HepG2 (cell line): ENCODE data around the gene CCN2. TPM values are rescaled to one million over a fixed set of nuclear protein-coding genes. Genes with fewer than 3 reads are reported as not detected.

Experiments used
- ERF ChIP-seq: IDR thresholded peaks from 2 replicates; pipeline ENCODE4 v1.6.1; 2018; ENCODE audit warnings: missing biosample characterization, missing genetic modification reagents
- GATAD2A ChIP-seq: IDR thresholded peaks from 2 replicates; pipeline ENCODE4 v1.6.1; 2016
- HMG20A ChIP-seq: IDR thresholded peaks from 2 replicates; pipeline ENCODE4 v1.6.1; 2016; ENCODE audit warnings: borderline replicate concordance
- MEIS2 ChIP-seq: sonication (generic); formaldehyde crosslinking; IDR thresholded peaks from 2 replicates; pipeline ENCODE4 v1.9.0; 2021; ENCODE audit warnings: mild to moderate bottlenecking, missing genetic modification reagents
- POGZ ChIP-seq: sonication (generic); formaldehyde crosslinking; IDR thresholded peaks from 2 replicates; pipeline ENCODE4 v1.4.0; 2020; ENCODE audit warnings: mild to moderate bottlenecking, missing genetic modification reagents
- PRDM10 ChIP-seq: sonication (generic); formaldehyde crosslinking; IDR thresholded peaks from 2 replicates; pipeline ENCODE4 v1.4.0; 2020; ENCODE audit warnings: low read depth, missing genetic modification reagents
- TBX2 ChIP-seq: sonication (generic); formaldehyde crosslinking; IDR thresholded peaks from 2 replicates; pipeline ENCODE4 v1.5.0; 2020; ENCODE audit warnings: missing genetic modification reagents, mild to moderate bottlenecking, borderline replicate concordance
- ZFP41 ChIP-seq: sonication (generic); formaldehyde crosslinking; IDR thresholded peaks from 2 replicates; pipeline ENCODE4 v1.4.0; 2020; ENCODE audit warnings: mild to moderate bottlenecking, missing genetic modification reagents, borderline replicate concordance
- ZNF232 ChIP-seq: sonication (generic); formaldehyde crosslinking; IDR thresholded peaks from 2 replicates; pipeline ENCODE4 v1.4.0; 2020; ENCODE audit warnings: missing genetic modification reagents, borderline replicate concordance
- ZNF276 ChIP-seq: sonication (generic); formaldehyde crosslinking; IDR thresholded peaks from 2 replicates; pipeline ENCODE4 v1.4.0; 2020; ENCODE audit warnings: mild to moderate bottlenecking, low read depth, missing genetic modification reagents
- ZXDC ChIP-seq: sonication (generic); formaldehyde crosslinking; IDR thresholded peaks from 2 replicates; pipeline ENCODE4 v1.5.0; 2020; ENCODE audit warnings: mild to moderate bottlenecking, missing genetic modification reagents
- polyA plus RNA-seq, 8 experiments: library from polyadenylated mRNA; depleted of rRNA in 3 of 8; stranded (reverse) in 7 of 8; unstranded in 1 of 8; fragments of >200 nt; fragmentation: Illumina TruSeq in 4 of 8; extraction: Trizol in 4 of 8; gene quantifications; 2 replicates each; pipeline versions ENCODE4 v1.2.1 to v1.2.3, GENCODE V29; 2011 to 2016; ENCODE audit warnings: low read depth in 4 of 8, missing spikeins in 1 of 8, mixed read lengths in 1 of 8; ENCODE audit not compliant: insufficient read depth in 1 of 8
- total RNA-seq, 5 experiments: library from RNA; depleted of rRNA; stranded (reverse); fragments of >200 nt; fragmentation: Illumina TruSeq; extraction: Trizol; gene quantifications; 2 replicates each; pipeline ENCODE4 v1.2.3, GENCODE V29; 2016; ENCODE audit warnings: low read depth in 1 of 5
- TF ChIP-seq, protein P1 (sequence below): sonication (generic); formaldehyde crosslinking; IDR thresholded peaks from 2 replicates; pipeline ENCODE4 v1.8.0; 2022; ENCODE audit warnings: missing genetic modification reagents, mild to moderate bottlenecking, moderate library complexity, borderline replicate concordance
- TF ChIP-seq, protein P2 (sequence below): IDR thresholded peaks from 2 replicates; pipeline ENCODE4 v1.6.1; 2016; ENCODE audit warnings: control low read depth
- TF ChIP-seq, protein P3 (sequence below): sonication (generic); formaldehyde crosslinking; IDR thresholded peaks from 2 replicates; pipeline ENCODE4 v1.9.0; 2021; ENCODE audit warnings: missing genetic modification reagents, mild to moderate bottlenecking, borderline replicate concordance

The CCN2 gene
- total and polyA plus RNA-seq, 2 of the 13 experiments (the other 11 are each of a cell fraction or from before 2014, with no cell fraction given), result 34.7 to 316 TPM

- TF ChIP-seq, protein P1, sequence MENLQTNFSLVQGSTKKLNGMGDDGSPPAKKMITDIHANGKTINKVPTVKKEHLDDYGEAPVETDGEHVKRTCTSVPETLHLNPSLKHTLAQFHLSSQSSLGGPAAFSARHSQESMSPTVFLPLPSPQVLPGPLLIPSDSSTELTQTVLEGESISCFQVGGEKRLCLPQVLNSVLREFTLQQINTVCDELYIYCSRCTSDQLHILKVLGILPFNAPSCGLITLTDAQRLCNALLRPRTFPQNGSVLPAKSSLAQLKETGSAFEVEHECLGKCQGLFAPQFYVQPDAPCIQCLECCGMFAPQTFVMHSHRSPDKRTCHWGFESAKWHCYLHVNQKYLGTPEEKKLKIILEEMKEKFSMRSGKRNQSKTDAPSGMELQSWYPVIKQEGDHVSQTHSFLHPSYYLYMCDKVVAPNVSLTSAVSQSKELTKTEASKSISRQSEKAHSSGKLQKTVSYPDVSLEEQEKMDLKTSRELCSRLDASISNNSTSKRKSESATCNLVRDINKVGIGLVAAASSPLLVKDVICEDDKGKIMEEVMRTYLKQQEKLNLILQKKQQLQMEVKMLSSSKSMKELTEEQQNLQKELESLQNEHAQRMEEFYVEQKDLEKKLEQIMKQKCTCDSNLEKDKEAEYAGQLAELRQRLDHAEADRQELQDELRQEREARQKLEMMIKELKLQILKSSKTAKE (CRISPR knock-in tag), result peak; percentile 92
- TF ChIP-seq HMG20A (CRISPR knock-in tag) (peak; percentile 99), ZFP41 (CRISPR knock-in tag) (no peak), POGZ (peak; percentile 99), GATAD2A (CRISPR knock-in tag) (peak; percentile 100), PRDM10 (CRISPR knock-in tag) (peak; percentile 63; the same call in 1 of the 2 replicates), ZNF276 (CRISPR knock-in tag) (no peak), ZNF232 (CRISPR knock-in tag) (peak; percentile 31; the same call in 1 of the 2 replicates), ZXDC (no peak), TBX2 (CRISPR knock-in tag) (peak; percentile 91), ERF (CRISPR knock-in tag) (peak; percentile 98), MEIS2 (no peak)
- TF ChIP-seq, protein P2, sequence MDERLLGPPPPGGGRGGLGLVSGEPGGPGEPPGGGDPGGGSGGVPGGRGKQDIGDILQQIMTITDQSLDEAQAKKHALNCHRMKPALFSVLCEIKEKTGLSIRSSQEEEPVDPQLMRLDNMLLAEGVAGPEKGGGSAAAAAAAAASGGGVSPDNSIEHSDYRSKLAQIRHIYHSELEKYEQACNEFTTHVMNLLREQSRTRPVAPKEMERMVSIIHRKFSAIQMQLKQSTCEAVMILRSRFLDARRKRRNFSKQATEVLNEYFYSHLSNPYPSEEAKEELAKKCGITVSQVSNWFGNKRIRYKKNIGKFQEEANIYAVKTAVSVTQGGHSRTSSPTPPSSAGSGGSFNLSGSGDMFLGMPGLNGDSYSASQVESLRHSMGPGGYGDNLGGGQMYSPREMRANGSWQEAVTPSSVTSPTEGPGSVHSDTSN (CRISPR knock-in tag), result no peak
- TF ChIP-seq, protein P3, sequence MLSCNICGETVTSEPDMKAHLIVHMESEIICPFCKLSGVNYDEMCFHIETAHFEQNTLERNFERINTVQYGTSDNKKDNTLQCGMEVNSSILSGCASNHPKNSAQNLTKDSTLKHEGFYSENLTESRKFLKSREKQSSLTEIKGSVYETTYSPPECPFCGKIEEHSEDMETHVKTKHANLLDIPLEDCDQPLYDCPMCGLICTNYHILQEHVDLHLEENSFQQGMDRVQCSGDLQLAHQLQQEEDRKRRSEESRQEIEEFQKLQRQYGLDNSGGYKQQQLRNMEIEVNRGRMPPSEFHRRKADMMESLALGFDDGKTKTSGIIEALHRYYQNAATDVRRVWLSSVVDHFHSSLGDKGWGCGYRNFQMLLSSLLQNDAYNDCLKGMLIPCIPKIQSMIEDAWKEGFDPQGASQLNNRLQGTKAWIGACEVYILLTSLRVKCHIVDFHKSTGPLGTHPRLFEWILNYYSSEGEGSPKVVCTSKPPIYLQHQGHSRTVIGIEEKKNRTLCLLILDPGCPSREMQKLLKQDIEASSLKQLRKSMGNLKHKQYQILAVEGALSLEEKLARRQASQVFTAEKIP, result no peak
Measured at GRCh38 chr6:131937703-131938631, 13.2 kb downstream of the CCN2 start (continued).
